ENCODE measurements around the gene FANCC.
A peak's percentile ranks its signal among the peaks of the same experiment; 100 is the strongest.
"Not testable (repeated sequence)": the region's sequence is repeated elsewhere in the genome, so short reads cannot be mapped to it uniquely, and the experiment has no call there.

FANCC gene

GRCh38 chr9:95204710-95205109 is 112.8 kb downstream of the FANCC start:
- Histone ChIP-seq H3K4me3 (ENCODE audit: low read length) (no peak overlapping the region), H3K4me1 (ENCODE audit: insufficient read depth, low read length) (peaks cover 18% of the 10 kb centered on the region), H2AFZ (ENCODE audit: low read depth, low read length) (no peak overlapping the region), H3K36me3 (ENCODE audit: insufficient read depth, low read length) (no peaks in the 10 kb centered on the region), H3K9me3 (ENCODE audit: low read length) (no peaks in the 10 kb centered on the region), H3K27me3 (ENCODE audit: insufficient read depth, low read length) (no peaks in the 10 kb centered on the region)

DNA sequence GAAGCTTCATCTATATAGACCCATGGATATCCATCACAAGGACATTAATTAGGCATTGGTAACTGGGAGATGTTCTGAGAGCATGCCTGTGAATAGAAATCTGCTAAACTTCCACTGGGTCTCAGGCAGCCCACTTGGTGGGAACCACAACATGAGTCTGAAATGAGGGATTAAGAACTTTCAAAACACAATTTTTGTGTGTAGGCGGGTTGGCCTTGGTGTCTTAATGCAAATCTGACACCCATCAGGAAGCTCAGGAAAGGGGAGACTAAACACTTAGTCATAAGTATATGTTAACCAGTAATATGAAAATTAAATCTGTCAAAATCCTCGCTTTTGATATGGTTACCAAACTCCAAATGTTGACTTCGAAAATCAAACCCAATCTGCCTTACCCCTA is 113.2 kb downstream of the FANCC start:
- H3K36me3 ChIP-seq (ENCODE audit: insufficient read depth, low read length) = no peaks in the 10 kb centered on the region

DNA sequence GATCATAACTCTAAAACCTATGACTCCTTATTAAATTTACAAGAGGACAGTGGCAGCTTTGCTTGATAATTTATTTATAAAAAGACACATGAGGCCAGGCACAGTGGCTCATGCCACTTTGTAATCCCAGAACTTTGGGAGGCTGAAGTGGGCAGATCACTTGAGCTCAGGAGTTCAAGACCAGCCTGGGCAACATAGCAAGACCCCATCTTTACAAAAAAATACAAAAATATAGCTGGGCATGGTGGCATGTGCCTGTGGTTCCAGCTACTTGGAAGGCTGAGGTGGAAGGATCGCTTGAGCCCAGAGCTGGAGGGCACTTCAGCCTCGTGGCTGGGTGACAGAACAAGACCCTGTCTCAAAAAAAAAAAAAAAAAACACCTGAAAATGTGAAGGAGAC is 114.5 kb downstream of the FANCC start:
- not testable (repeated sequence) for H3K9me3 ChIP-seq (ENCODE audit: low read length); H3K36me3 ChIP-seq (ENCODE audit: insufficient read depth, low read length); H3K4me3 ChIP-seq (ENCODE audit: low read length); H2AFZ ChIP-seq (ENCODE audit: low read depth, low read length); H3K27me3 ChIP-seq (ENCODE audit: insufficient read depth, low read length)
- H3K4me1 ChIP-seq (ENCODE audit: insufficient read depth, low read length) = peaks cover 18% of the 10 kb centered on the region

More for the DNA sequence above, 113.2 kb downstream of the FANCC start:
- Histone ChIP-seq H3K9me3 (ENCODE audit: low read length) (no peaks in the 10 kb centered on the region), H3K4me3 (ENCODE audit: low read length) (no peak overlapping the region), H3K27me3 (ENCODE audit: insufficient read depth, low read length) (no peaks in the 10 kb centered on the region), H2AFZ (ENCODE audit: low read depth, low read length) (no peak overlapping the region), H3K4me1 (ENCODE audit: insufficient read depth, low read length) (peaks cover 18% of the 10 kb centered on the region)

GRCh38 chr9:95202076-95202681 is 115.3 kb downstream of the FANCC start:
- no peak overlapping the region for H2AFZ ChIP-seq (ENCODE audit: low read depth, low read length)
- H3K36me3 ChIP-seq (ENCODE audit: insufficient read depth, low read length) = no peaks in the 10 kb centered on the region
- peaks cover 18% of the 10 kb centered on the region for H3K4me1 ChIP-seq (ENCODE audit: insufficient read depth, low read length)
- H3K27me3 ChIP-seq (ENCODE audit: insufficient read depth, low read length) = no peaks in the 10 kb centered on the region
- no peak overlapping the region for H3K4me3 ChIP-seq (ENCODE audit: low read length)
- H3K9me3 ChIP-seq (ENCODE audit: low read length) = no peaks in the 10 kb centered on the region

- H3K36me3 ChIP-seq (ENCODE audit: insufficient read depth, low read length) = no peaks in the 10 kb centered on the region
- H3K4me1 ChIP-seq (ENCODE audit: insufficient read depth, low read length) = peaks cover 14% of the 10 kb centered on the region
- no peak overlapping the region for H2AFZ ChIP-seq (ENCODE audit: low read depth, low read length)
- H3K27me3 ChIP-seq (ENCODE audit: insufficient read depth, low read length) = no peaks in the 10 kb centered on the region
- no peaks in the 10 kb centered on the region for H3K9me3 ChIP-seq (ENCODE audit: low read length)
- H3K4me3 ChIP-seq (ENCODE audit: low read length) = no peak overlapping the region
These were observed 116.3 kb downstream of the FANCC start for GRCh38 chr9:95201206-95201605.

DNA sequence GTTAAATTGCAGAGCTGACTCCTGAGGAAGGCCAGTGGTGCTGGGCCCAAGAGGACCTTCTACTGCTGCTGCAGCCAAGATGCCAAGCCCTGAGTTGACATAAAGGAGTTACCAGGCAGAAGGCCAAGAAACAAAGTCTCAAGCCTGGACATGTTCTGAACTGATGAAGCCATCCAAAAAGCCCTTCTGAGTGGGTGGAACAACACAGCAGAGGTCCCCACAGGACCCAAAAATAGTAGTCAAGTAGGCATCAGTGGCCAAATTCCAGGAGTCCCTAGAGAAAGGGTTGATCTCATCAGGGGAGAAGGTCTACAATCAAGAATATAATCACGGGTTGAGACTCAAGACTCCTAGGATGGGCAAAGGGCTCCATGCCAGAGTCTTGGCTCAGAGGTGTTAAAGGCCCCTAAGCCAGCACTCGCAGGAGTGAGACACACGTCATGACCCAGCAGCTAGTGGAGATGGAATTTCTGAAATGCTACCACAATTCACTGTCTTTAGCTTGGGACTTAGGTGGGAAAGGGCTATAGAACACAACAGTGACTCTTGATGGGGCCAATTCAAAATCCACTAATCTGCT is 119.7 kb downstream of the FANCC start:
- H3K36me3 ChIP-seq (ENCODE audit: insufficient read depth, low read length) = no peaks in the 10 kb centered on the region
- H3K27me3 ChIP-seq (ENCODE audit: insufficient read depth, low read length) = no peaks in the 10 kb centered on the region
- H3K9me3 ChIP-seq (ENCODE audit: low read length) = no peaks in the 10 kb centered on the region
- no peak overlapping the region for H2AFZ ChIP-seq (ENCODE audit: low read depth, low read length)
- H3K4me1 ChIP-seq (ENCODE audit: insufficient read depth, low read length) = peaks cover 8% of the 10 kb centered on the region
- H3K4me3 ChIP-seq (ENCODE audit: low read length) = no peak overlapping the region

DNA sequence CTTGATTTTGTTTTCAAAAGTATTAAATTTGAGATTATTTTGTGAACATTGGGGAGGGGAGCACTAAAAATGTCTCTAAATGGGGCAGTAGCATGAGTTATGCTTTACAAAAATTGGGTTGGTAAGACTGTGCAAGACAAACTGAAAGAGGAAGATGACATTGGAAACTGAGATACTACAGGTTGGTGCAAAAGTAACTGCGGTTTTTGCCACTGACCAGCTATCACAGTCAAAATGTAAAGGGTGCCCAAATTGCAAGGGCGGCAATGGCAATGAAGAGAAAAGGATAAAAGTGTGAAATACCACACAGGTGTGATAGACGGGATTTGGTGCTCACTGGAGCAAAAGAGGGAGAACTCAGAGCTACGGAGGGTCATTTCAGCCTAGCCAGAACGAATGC is 124.0 kb downstream of the FANCC start:
- Histone ChIP-seq H3K4me3 (ENCODE audit: low read length) (no peak overlapping the region), H3K27me3 (ENCODE audit: insufficient read depth, low read length) (no peaks in the 10 kb centered on the region), H3K4me1 (ENCODE audit: insufficient read depth, low read length) (peaks cover 10% of the 10 kb centered on the region), H2AFZ (ENCODE audit: low read depth, low read length) (no peak overlapping the region), H3K9me3 (ENCODE audit: low read length) (no peaks in the 10 kb centered on the region), H3K36me3 (ENCODE audit: insufficient read depth, low read length) (no peaks in the 10 kb centered on the region)

DNA sequence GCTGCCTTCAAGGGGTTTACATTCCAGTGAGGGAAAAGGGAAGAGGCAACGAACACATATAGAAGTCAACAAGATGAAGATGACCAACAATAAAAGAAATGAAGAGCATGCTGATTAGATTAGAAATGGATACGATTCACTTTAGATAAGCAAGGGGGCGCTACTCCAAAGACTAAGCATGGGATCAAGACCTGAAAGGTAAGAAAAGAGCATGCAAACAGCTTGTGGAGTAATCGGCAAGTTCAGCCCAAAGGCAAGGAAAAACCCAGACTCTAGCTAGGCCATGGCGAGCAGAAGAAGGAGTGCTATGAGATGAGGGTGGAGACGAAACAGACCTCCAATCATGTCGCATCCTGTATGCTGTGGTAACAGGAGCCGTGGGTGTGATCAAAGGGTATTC is 124.4 kb downstream of the FANCC start:
- H3K9me3 ChIP-seq (ENCODE audit: low read length) = no peaks in the 10 kb centered on the region
- H2AFZ ChIP-seq (ENCODE audit: low read depth, low read length) = no peak overlapping the region
- H3K4me3 ChIP-seq (ENCODE audit: low read length) = no peak overlapping the region
- H3K4me1 ChIP-seq (ENCODE audit: insufficient read depth, low read length) = peaks cover 12% of the 10 kb centered on the region
- no peaks in the 10 kb centered on the region for H3K27me3 ChIP-seq (ENCODE audit: insufficient read depth, low read length)
- no peaks in the 10 kb centered on the region for H3K36me3 ChIP-seq (ENCODE audit: insufficient read depth, low read length)

DNA sequence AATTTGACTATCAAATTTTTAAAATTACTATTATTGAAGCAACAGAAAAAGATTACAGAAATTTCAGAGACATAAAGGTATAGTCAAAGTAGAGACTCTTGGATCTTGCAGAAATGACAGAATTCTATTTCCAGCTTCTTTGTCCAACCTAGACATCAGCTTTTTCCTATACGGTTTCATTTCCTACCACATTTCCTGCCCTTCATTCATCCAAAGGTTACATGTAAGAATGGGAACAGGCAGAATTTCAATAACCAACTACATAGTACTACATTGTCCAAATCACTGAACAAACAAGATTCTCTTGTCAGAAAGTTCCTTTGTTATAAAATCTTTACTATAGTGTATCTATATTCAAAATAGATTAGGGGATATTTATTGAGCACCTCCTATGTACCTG is 124.9 kb downstream of the FANCC start:
- H3K27me3 ChIP-seq (ENCODE audit: insufficient read depth, low read length) = no peaks in the 10 kb centered on the region
- no peaks in the 10 kb centered on the region for H3K36me3 ChIP-seq (ENCODE audit: insufficient read depth, low read length)
- no peaks in the 10 kb centered on the region for H3K9me3 ChIP-seq (ENCODE audit: low read length)

DNA sequence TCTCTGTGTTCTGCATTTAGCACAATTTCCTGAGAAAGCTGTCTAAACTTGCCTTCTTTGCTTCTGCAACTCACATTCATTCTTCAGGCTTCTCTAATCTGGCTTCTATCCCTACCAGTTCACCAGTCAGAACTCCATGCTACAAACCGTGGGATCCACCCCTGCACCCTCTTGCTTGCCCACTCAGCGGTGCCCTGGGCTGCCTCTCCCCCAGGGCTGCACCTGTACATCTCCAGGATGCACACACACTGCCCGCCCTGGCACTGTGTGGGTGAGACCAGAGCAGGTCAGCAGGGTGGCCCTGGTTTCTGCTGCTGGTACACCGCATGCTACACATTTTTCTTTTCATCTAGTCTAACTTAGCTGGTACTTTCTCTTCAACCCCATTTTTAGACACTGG is 127.1 kb downstream of the FANCC start:
- H3K27me3 ChIP-seq (ENCODE audit: insufficient read depth, low read length) = no peaks in the 10 kb centered on the region

More for the DNA sequence above, 124.9 kb downstream of the FANCC start:
- H3K4me1 ChIP-seq (ENCODE audit: insufficient read depth, low read length) = peaks cover 12% of the 10 kb centered on the region
- H2AFZ ChIP-seq (ENCODE audit: low read depth, low read length) = no peak overlapping the region
- no peak overlapping the region for H3K4me3 ChIP-seq (ENCODE audit: low read length)

DNA sequence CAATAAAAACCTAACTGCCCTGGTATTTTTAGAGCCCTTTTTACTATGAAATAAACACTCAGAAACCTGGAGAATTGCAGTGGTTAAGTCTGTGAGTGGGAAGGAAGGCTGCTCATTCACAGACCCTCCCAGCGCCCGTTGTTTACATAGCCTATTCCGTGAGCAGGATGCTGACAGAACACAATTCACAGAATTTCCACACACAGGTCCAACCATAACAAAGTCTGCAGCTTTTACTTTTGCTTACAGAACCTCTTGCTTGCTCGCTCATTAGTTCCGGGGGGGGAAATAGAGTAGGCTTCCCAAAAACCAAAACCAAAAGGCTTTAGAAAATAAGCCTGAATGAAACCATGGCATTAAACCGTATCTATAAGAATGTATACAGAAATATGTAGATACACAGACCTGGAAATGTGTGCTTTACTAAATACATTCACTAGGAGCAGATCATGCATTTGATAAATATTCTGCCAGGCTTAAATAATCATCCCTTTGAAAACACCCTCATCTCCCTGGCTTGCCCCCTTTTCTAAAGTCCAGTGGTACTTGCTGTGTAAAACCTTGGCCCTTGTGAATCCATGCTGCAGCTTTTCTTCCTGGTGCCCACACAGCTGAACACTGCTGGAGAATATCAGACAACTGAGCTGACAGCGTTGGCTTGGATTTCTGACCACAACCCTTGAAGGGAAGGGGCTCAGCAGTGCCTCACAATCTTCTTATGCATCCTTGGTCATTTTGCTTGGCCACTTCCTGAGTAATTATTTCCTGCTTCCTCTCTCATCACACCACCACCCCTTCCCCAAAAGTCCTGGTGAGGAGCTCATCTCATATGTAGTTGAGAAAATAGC is 128.0 kb downstream of the FANCC start:
- peak overlapping the region; percentile 65 for H2AFZ ChIP-seq (ENCODE audit: low read depth, low read length)
- H3K4me1 ChIP-seq (ENCODE audit: insufficient read depth, low read length) = peaks cover 12% of the 10 kb centered on the region
- no peaks in the 10 kb centered on the region for H3K27me3 ChIP-seq (ENCODE audit: insufficient read depth, low read length)
- no peaks in the 10 kb centered on the region for H3K36me3 ChIP-seq (ENCODE audit: insufficient read depth, low read length)
- no peaks in the 10 kb centered on the region for H3K9me3 ChIP-seq (ENCODE audit: low read length)
- no peak overlapping the region for H3K4me3 ChIP-seq (ENCODE audit: low read length)

More for the DNA sequence above, 127.1 kb downstream of the FANCC start:
- H3K36me3 ChIP-seq (ENCODE audit: insufficient read depth, low read length) = no peaks in the 10 kb centered on the region
- no peaks in the 10 kb centered on the region for H3K9me3 ChIP-seq (ENCODE audit: low read length)
- no peak overlapping the region for H2AFZ ChIP-seq (ENCODE audit: low read depth, low read length)
- H3K4me3 ChIP-seq (ENCODE audit: low read length) = no peak overlapping the region
- peaks cover 12% of the 10 kb centered on the region for H3K4me1 ChIP-seq (ENCODE audit: insufficient read depth, low read length)

GRCh38 chr9:95188459-95188858 is 129.1 kb downstream of the FANCC start:
- H3K27me3 ChIP-seq (ENCODE audit: insufficient read depth, low read length) = no peaks in the 10 kb centered on the region
- H2AFZ ChIP-seq (ENCODE audit: low read depth, low read length) = no peak overlapping the region
- H3K4me1 ChIP-seq (ENCODE audit: insufficient read depth, low read length) = peaks cover 14% of the 10 kb centered on the region
- H3K9me3 ChIP-seq (ENCODE audit: low read length) = no peaks in the 10 kb centered on the region
- H3K4me3 ChIP-seq (ENCODE audit: low read length) = no peak overlapping the region
- no peaks in the 10 kb centered on the region for H3K36me3 ChIP-seq (ENCODE audit: insufficient read depth, low read length)

DNA sequence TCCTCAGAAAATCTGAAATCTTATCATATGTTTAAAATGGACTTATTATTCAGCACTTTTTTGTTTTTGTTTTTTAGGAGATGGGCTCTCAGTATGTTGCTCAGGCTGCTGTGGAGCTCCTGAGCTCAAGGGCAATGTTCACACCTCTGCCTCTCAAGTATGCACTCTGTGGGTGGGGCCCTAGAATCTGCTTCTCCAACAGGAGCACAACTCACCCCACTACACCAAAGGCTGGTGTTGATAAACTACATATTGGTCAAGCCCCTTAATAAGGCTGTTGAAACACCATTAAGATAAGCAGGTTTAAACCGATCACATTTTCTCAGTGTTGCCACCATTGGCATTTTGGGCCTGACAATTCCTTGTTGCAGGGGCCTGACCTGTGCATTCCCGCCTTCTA is 131.6 kb downstream of the FANCC start:
- no peaks in the 10 kb centered on the region for H3K9me3 ChIP-seq (ENCODE audit: low read length)
- H3K36me3 ChIP-seq (ENCODE audit: insufficient read depth, low read length) = no peaks in the 10 kb centered on the region
- H3K4me3 ChIP-seq (ENCODE audit: low read length) = no peak overlapping the region
- H3K4me1 ChIP-seq (ENCODE audit: insufficient read depth, low read length) = peaks cover 19% of the 10 kb centered on the region
- no peaks in the 10 kb centered on the region for H3K27me3 ChIP-seq (ENCODE audit: insufficient read depth, low read length)
- no peak overlapping the region for H2AFZ ChIP-seq (ENCODE audit: low read depth, low read length)
